ENCODE measurements around the gene POFUT2. TPM values are rescaled to one million over a fixed set of nuclear protein-coding genes. Genes with fewer than 3 reads are reported as not detected.

Gene POFUT2
- total RNA-seq, 1 experiment from 2014 or later = 25.1 TPM

DNA sequence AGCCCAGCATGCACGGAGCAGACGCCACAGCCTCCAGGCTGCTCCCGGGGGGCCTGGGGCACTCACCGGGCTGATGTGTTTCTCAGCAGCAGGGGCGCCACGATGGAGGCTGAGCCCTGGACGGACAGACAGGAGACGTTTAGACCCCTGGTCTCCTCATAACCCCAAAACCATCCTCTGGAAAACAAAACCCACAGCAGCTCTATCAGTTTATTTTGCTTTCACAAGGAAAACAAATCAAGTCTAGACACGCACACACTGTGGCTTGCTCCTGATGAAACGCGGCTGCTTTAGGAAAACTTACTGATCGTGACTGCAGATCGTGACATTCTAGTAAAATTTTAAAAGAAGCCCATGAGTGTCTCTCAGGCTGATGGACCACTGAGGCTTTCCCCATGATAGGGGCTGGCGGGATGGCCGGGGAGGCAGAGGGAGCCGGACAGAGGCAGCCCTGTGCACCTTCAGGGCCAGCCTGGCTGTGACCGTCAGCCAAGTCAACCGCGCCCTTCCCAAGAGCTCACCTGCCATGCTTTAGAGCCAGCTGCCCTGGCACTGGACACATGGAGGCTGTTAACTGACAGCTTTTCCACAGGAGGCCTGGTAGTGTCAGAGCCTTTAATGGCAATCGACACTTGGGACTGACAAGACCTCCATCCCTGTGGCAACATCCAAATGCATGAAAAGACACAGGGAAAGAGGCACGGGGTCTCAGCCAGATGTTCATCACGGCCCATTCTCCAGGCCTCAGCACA is 5.2 kb downstream of the POFUT2 start:
- Histone ChIP-seq H3K27me3 (replicated peaks; ENCODE audit: insufficient read depth, low read depth, low read length, poor library complexity) (no peaks in the 10 kb centered on the region), H3K4me1 (ENCODE audit: insufficient read depth, low read length, poor library complexity, severe bottlenecking) (no peaks in the 10 kb centered on the region), H3K4me3 (ENCODE audit: low read depth, low read length, poor library complexity, severe bottlenecking) (no peak overlapping the region), H3K9me3 (ENCODE audit: low read depth, low read length, poor library complexity, severe bottlenecking) (no peaks in the 10 kb centered on the region), H3K36me3 (ENCODE audit: insufficient read depth, low read length, poor library complexity, severe bottlenecking) (peaks cover 46% of the 10 kb centered on the region), H3K27ac (ENCODE audit: low read depth, low read length, poor library complexity, severe bottlenecking) (no peak overlapping the region)
- ChIA-PET CTCF (no interaction called here), POLR2A (ENCODE audit: low non-redundant PET) (no interaction called here)
- BruUV-seq (replicated peaks) = no TSS peak
- TF ChIP-seq CTCF (conservative IDR thresholded peaks at IDR 0.05; ENCODE audit: low read depth, low read length) = no peak
- no peak for TF ChIP-seq EZH2 (IDR thresholded peaks at IDR 0.05; ENCODE audit: borderline replicate concordance, low read depth, low read length, poor library complexity, severe bottlenecking)
- intact Hi-C loops (cut with micrococcal nuclease; ENCODE audit: unreplicated experiment) = no loop called here
- no peak for DNase-seq (ENCODE audit: low spot score)

DNA sequence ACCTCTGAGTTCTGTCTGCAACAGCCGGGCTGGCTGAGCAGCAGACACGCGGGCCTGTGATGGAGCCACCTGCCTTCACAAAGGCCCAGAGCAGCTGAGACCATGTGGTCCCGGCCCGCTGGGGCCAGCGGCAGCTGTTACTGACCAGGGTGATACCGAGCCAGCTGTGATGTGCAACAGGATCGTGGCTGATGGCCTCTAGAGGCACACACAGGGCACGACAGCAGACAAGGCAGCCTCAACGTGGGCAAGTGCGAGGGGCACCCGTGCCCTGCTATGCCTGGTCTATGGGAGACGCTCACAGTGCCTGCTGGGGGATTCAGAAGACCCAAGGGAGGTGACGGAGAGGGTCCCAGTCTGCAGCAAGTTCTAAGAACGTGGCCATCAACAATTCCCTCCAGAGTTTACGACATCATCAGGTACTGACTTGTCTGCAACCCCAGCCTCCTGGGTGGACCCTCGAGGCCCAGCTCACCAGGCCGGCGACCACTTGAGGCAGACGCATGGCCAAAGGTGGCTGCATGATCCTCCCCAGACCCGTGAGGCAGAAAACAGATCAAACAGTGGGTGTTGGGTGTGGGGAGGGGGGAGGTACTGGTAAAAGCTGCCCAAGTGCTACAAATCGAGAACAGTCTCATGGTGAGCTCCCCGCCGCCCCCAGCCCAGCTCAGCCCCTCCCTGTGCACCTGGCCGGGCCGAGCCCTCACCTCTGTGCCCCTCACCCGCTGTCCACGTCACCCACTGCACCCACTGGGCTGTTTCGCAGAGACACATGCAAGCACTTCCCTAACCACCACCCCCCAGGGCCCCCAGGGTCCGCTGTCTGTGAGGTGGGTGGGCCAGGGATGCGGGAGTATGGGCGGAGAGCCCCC is 6.0 kb downstream of the POFUT2 start:
- peaks cover 49% of the 10 kb centered on the region for H3K36me3 ChIP-seq (ENCODE audit: insufficient read depth, low read length, poor library complexity, severe bottlenecking)
- no TSS peak for BruUV-seq (replicated peaks)
- CTCF ChIA-PET = no interaction called here
- intact Hi-C loops (cut with micrococcal nuclease; ENCODE audit: unreplicated experiment) = no loop called here
- H3K9me3 ChIP-seq (ENCODE audit: low read depth, low read length, poor library complexity, severe bottlenecking) = no peaks in the 10 kb centered on the region
- H3K27ac ChIP-seq (ENCODE audit: low read depth, low read length, poor library complexity, severe bottlenecking) = no peak overlapping the region
- H3K4me1 ChIP-seq (ENCODE audit: insufficient read depth, low read length, poor library complexity, severe bottlenecking) = no peaks in the 10 kb centered on the region
- POLR2A ChIA-PET (ENCODE audit: low non-redundant PET) = no interaction called here
- no peaks in the 10 kb centered on the region for H3K27me3 ChIP-seq (replicated peaks; ENCODE audit: insufficient read depth, low read depth, low read length, poor library complexity)
- no peak overlapping the region for H3K4me3 ChIP-seq (ENCODE audit: low read depth, low read length, poor library complexity, severe bottlenecking)
- TF ChIP-seq EZH2 (IDR thresholded peaks at IDR 0.05; ENCODE audit: borderline replicate concordance, low read depth, low read length, poor library complexity, severe bottlenecking) (no peak), CTCF (conservative IDR thresholded peaks at IDR 0.05; ENCODE audit: low read depth, low read length) (no peak)
- no peak for DNase-seq (ENCODE audit: low spot score)

GRCh38 chr21:45280969-45281368 is 6.7 kb downstream of the POFUT2 start:
- TF ChIP-seq EZH2 (IDR thresholded peaks at IDR 0.05; ENCODE audit: borderline replicate concordance, low read depth, low read length, poor library complexity, severe bottlenecking) = no peak
- no peak for TF ChIP-seq CTCF (conservative IDR thresholded peaks at IDR 0.05; ENCODE audit: low read depth, low read length)
- Histone ChIP-seq H3K27me3 (replicated peaks; ENCODE audit: insufficient read depth, low read depth, low read length, poor library complexity) (no peaks in the 10 kb centered on the region), H3K9me3 (ENCODE audit: low read depth, low read length, poor library complexity, severe bottlenecking) (no peaks in the 10 kb centered on the region), H3K27ac (ENCODE audit: low read depth, low read length, poor library complexity, severe bottlenecking) (no peak overlapping the region), H3K4me3 (ENCODE audit: low read depth, low read length, poor library complexity, severe bottlenecking) (no peak overlapping the region), H3K36me3 (ENCODE audit: insufficient read depth, low read length, poor library complexity, severe bottlenecking) (peaks cover 50% of the 10 kb centered on the region), H3K4me1 (ENCODE audit: insufficient read depth, low read length, poor library complexity, severe bottlenecking) (no peaks in the 10 kb centered on the region)
- ChIA-PET CTCF (no interaction called here), POLR2A (ENCODE audit: low non-redundant PET) (no interaction called here)
- no peak for DNase-seq (ENCODE audit: low spot score)
- intact Hi-C loops (cut with micrococcal nuclease; ENCODE audit: unreplicated experiment) = no loop called here
- BruUV-seq (replicated peaks) = no TSS peak
